GM21717 (cell line): ENCODE measurements around the gene SLC52A1.
"Not testable (repeated sequence)": the region's sequence is repeated elsewhere in the genome, so short reads cannot be mapped to it uniquely, and the experiment has no call there.

Experiments used
- ATAC-seq: cut with Tn5 transposase; IDR thresholded peaks from one replicate; pipeline ENCODE4 v1.9.1; 2021; ENCODE audit warnings: mild to moderate bottlenecking, moderate library complexity; ENCODE audit not compliant: unreplicated experiment

SLC52A1 gene

DNA sequence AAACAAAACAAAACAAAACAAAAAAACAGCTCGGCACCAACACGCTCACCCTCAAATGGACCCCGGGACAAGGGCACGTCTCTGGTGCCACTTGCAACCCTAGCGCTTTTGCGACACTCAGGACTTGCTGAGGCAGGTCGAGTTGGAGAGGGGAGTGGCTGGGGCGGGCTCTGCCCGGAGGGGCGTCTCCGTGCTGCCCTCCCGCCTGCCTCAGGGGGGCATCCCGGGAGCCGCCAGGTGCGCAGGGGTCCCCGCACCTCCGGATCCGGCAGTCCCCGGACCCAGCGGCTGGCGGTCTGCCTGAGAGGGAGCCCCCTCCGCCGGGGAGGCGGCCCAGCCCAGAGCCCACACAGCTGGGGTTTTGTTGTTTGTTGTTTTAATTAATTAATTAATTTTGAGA is at the start of gene SLC52A1:
Gene SLC52A1, minus strand, starts transcription at position 112 of the 400 bp plus-strand sequence. CDS start 820 bp downstream, outside the sequence.
- ATAC-seq: no peak

DNA sequence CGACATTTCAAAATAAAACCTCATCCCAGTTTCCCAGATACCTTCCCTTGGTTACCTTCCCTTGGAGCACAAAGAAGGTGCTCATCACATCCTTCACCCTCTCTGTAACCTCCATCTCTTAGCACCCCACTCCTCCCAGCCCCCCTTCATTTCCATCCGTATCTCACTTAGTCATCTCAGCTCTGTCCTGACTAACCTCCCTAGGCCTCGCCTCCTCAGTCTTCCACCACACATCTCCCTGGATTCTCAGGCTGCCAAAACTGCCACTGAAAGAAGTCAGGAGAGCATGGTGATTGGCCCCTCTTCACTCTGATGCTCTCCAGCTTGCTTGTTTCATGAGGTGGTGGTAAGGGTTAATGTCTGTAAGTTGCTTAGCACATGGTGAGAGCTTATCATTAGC is 45.4 kb upstream of the SLC52A1 start:
- no peak for ATAC-seq

DNA sequence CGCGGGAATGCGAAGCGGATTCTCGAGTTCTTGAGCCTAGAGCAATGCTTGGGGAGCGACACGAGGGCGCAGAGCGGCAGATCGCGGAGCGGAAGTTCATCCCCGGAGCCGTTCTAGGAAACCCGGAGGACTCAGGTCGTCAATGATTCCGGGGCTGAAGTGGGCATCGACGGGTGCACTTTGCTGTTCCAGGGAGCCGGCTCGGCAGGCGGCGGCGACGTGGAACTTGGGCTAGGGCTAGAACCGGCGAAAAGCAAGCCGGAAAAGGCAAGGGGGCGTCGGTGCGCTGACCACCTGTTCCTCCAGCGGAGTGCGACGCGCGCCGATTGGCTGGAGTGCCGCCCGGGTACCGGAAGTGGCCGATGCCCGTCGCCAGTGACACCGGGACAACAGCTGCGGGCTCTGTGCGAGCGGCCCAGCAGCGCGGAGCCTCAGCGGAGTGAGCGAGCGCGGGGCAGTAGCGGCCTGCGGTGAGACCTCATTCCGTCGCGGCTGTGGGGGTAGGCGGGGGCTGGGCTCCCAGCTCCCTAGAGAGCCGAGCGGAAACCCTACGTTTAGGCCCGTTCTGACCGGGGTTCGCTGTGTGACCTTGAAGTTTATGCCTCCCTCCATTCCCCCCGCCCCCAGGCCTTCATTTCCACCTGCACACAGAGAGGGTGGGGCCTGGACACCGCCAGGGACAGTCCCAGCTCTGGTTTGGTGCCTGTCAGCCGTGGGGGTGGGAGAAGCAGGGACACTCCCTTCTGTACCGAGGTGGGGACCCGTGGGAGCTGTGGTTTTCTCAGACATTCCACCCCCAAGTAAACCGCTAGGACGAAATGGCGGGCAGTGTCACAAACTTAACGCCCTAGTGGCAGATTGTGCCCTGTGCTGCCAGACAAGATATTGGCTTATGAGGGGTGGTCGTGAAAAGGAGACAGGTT is 43.1 kb upstream of the SLC52A1 start, which contains the start of gene ZFP3:
Gene ZFP3, plus strand, starts transcription at position 362 of the 923 bp plus-strand sequence. CDS start 13,038 bp downstream, outside the sequence.
- peak; percentile 79 for ATAC-seq

DNA sequence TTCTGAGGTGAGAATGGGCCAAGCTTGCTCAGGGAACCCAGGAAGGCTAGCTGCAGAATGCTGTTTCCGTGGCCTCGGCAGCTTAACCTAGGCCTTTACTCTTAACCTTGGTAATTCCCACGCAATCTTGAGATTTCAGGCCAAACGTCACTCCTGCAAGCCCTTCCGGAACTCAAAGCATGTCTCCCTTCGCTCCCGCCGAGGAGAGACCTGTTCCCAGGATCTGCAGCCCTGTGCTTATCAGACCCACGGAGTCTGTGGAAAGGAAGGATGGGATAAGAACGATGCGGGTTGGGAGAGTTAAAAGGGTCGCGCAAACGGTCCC is 42.5 kb upstream of the SLC52A1 start:
- no peak for ATAC-seq

DNA sequence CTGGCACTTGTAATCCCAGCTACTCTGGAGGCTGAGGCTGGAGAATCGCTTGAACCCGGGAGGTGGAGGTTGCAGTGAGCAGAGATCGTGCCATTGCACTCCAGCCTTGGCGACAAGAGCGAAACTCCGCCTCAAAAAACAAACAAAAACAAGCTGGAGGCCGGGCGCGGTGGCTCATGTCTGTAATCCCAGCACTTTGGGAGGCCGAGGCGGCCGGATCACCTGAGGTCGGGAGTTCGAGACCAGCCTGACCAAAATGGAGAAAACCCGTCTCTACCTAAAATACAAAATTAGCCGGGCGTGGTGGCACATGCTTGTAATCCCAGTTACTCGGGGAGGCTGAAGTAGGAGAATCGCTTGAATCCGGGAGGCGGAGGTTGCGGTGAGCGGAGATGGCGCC is 42.0 kb upstream of the SLC52A1 start:
- ATAC-seq: not testable (repeated sequence)

DNA sequence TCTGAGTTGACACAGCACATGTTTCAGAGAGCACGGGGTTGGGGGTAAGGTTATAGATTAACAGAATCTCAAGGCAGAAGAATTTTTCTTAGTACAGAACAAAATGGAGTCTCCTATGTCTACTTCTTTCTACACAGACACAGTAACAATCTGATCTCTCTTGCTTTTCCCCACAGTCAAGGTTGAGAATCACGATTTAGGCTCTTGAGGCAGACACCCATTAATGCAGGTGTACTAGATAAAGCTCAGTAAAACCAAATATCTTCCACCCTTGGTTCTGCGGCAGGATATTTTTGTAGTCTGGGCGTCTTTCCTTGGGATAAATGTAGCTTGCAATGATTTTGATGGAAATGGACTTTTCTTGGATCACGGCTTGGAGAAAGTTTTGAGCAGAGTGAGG is 40.2 kb upstream of the SLC52A1 start:
- ATAC-seq: not testable (repeated sequence)

DNA sequence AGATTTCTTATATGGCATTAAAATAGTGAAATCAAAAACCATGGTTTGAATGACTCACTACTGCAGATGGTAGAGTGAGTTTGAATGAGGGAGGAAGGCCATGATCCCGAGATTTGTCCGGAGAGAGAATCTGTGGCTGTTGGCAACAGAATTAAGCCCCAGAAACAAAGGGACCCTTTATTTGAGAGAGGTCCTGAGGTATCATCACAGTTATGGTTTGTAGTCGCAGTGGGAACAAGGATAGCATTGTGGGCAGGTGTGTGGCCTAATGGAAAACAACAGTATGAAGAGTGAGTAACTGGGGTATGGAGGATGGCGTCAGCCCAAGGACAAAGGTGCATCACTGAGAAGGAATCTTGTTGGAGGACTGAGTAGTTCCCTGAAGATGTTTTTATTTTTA is 34.5 kb upstream of the SLC52A1 start:
- no peak for ATAC-seq

DNA sequence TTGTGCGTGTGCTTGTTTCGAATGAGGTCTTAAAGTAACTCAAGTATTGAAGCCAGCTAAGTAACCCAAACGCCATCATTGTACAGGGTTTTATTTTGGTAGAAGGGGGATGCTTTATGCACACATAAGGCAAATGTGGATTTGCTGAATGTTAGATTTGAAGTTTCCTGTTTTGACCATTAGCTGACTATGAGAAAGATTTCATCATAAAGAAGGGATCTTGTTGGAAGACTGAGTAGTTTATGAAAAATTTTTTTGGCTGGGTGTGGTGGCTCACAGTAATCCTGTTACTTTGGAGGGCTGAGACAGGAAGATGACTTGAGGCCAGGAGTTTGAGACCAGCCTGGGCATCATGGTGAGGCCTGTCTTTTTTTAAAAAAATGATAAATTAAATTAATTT is 33.0 kb upstream of the SLC52A1 start:
- no peak for ATAC-seq

DNA sequence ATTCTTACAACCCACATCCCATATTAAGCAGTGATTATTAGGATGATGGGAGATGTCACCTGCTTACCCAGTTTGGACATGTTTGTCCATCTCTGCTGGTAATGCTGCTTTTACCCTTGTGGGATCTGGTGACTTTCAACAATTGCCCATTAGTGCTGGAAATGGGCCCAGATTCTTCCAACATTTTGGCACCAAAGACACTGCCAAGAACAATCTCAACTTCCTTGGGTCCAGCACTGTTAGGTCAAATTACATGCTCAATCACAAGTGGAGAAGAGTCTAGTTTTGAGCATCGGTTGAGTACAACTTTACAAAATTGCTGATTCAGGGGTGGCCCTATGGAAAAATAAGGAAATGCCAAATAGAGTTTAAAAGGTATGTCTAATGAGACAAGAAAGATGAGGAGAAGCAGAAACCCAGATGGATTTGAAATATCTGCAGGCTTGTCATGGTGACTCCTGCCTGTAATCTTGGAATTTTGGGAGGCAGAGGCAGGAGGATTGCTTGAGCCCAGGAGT is 30.1 kb upstream of the SLC52A1 start:
- ATAC-seq: no peak

DNA sequence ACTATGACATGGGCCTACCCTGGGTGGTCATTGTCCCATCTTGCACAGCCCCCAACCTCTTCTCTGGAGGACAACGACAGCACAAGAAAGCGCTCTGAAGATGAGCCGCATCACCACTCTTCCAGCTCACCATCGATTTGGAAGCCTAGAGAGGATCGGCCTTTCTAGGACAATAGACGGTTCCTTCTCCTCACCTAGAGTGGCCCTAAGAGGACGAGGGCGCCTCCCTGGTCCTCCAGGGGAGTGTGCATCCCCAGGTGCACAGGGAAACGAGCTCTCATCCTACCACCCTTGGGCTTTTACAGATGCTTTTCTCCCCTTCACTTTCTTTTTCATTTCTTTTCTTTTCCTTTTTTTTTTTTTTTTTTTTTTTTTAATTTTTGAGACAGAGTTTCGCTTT is 20.3 kb upstream of the SLC52A1 start:
- ATAC-seq: no peak

DNA sequence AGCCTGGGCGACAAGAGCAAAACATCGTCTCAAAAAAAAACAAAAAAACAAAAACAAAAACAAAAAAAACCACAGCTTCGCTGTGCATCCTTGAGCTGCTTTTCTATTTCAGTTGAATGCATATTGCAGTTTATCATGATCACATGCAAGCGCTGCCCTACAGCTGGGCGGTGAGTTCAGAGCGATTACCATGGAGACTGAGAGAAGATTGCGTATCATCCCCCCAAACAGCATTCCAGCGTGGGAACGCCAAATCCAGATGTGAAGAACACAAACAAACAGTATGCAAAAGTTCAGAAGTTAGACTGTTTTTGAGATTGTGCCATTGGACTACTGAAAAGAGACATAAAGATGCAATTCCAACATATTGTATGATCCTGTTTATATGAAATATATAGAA is 15.1 kb upstream of the SLC52A1 start:
- no peak for ATAC-seq

DNA sequence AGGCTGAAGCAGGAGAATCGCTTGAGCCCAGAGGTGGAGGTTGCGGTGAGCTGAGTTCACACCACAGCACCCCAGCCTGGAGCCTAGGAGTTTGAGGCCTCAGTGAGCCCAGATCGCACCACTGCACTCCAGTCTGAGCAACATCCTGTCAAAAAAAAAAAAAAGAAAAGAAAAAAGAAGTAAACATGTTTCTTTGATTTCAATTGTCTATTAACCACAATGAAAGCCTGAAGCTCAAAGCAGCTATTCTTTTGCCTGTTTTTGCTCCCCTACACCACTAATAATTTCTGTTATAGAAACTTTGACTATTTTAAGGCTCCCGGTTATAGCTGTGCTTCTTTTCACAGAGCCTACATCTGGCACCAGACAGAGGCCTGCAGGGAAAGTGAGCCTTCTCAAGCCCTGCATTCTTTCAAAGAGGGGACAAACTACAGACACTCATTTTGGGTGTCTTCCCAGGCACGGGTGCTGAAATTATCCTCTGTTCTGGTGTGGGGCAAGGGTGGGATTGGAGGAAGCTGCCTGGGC is 14.2 kb upstream of the SLC52A1 start:
- no peak for ATAC-seq

DNA sequence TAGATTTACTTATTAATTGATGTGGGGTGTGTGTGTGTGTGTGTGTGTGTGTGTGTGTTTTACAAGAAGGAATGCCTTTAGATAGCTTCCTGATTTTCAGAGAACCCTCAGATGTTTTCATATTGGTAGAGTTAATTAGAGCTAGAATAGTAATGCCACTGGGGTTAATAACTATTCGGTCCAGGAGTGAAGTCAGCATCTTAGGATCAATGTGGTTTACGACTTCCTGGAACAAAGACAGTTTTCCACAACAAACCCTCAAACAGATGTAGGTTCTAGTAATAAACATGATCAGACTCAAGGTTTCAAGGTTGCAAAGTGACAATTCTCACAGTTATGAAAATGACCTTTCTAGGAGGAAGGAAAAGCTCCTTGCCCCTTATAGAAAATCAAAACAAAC is 12.2 kb upstream of the SLC52A1 start:
- ATAC-seq: no peak

DNA sequence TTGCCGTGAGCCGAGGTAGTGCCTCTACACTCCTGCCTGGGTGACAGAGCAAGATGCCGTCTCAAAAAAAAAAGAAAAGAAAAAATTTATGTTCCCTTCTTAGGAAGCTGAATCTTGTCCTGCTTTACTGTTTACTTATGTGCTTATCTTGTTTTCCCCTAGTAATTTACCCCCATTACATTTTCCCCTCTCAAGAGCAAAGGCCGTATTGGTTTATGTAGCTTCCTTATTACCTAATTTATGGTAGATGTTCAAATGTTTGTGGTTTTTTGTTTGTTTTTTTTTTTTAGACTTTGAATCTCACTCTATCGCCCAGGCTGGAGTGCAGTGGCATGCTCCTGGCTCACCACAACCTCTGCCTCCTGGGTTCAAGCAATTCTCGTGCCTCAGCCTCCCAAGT is 10.3 kb upstream of the SLC52A1 start:
- ATAC-seq: no peak

DNA sequence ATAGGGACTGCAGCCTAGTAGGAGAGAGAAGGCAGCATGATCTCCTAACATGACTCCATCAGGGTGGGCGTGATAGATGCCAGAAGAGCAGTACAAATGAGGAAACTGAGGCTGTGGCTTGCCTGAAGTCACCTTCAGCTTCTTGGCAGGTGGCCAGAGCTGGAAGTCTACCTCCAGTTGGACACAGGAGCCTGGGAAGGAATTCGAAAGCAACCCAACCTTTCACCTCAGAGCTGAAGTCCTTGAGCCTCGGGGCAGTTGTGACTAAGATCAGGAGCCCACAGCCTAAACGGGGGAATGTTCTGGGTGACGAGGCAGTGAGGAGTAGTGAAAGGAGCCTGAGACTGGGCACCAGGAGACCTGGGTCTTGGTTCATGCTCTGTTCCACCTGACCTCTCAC is 9.4 kb upstream of the SLC52A1 start:
- no peak for ATAC-seq

DNA sequence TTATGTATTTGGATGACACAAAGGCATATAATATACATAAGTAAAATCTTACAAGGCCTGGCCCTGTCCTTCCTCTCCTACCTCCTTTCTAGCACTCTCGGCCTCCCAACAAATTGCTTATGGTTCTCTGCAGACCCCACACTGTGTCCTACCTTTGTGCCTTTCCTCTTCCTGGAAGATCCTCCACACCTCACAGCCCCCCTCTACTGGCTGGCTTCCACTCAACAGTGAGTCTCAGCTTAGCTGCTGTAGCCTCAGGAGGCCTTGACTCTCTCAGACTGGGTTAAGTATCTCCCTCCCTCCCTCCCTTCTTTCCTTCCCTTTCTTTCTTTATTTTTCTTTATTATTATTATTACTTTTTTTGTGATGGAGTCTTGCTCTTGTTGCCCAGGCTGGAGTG is 8.3 kb upstream of the SLC52A1 start:
- no peak for ATAC-seq

DNA sequence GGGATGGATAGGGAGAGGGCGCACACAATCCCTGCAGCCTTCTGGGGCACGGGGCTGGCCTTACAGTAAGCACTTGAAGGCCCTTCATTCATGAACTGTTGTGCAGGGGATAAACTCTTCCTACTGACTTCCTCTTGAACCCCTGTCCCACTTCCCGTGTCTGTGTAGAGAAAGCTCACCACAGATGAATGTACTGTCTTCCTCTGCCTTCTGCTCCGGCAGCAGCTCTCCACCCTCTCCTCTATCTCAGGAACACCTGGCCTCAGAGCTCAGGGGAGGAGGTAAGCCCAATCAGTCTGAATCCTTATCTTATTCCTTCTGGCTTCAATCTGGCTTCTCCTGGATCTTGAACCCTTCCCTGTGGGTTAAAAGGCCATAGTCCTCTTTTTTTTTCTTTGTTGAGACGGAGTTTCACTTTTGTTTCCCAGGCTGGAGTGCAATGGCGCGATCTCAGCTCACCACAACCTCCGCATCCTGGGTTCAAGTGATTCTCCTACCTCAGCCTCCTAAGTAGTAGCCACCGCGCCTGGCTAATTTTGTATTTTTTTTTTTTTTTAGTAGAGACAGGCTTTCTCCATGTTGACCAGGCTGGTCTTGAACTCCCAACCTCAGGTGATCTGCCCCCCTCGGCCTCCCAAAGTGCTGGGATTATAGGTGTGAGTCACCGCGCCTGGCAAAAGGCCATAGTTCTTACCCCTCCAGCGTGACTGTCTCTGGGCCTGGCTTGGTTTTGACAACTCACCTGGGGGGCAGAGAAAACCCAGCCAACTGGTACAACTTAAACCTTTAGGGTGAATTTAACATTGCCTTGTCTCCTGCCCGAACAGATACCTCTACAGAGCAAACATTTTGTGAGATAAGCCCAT is 7.2 kb upstream of the SLC52A1 start:
- no peak for ATAC-seq

DNA sequence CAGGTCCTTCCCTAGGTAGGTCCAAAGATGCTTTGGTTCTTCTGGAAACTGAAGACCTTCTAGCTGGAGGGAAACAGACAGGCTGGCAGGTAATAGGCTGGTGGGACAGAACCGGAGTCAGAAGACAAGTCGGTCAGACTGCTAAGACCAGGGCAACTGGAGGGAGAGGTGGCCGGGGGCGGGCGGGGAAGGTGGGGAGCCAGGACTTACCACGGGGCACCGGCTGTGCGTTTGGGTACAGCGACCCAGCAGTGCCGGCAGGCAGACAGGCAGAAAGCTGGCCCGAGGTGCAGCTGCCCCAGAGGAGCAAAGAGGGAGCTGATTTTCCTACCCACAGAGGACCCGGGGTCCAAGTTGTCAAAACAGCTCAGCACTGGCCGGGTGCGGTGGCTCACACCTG is 575 bp downstream of the SLC52A1 start:
- no peak for ATAC-seq

DNA sequence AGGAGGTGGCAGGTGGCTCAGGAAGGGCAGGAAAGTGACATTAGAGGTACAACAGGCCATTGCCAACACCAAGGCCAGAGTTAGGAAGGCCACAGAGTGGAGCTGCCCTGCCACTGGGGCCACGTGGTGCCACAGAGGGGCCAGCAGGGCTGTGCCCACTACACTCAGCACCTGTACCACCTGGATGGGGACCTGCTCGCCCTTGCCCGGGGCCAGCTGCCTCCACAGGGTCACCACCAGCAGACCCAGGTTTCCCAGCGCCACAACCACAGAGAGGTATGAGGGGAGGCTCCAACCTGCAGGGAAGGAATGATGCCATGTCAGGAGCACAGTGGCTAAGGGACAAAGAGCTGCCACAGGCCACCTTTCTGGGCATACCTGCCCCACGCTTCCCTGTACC is 1.2 kb downstream of the SLC52A1 start:
- no peak for ATAC-seq

DNA sequence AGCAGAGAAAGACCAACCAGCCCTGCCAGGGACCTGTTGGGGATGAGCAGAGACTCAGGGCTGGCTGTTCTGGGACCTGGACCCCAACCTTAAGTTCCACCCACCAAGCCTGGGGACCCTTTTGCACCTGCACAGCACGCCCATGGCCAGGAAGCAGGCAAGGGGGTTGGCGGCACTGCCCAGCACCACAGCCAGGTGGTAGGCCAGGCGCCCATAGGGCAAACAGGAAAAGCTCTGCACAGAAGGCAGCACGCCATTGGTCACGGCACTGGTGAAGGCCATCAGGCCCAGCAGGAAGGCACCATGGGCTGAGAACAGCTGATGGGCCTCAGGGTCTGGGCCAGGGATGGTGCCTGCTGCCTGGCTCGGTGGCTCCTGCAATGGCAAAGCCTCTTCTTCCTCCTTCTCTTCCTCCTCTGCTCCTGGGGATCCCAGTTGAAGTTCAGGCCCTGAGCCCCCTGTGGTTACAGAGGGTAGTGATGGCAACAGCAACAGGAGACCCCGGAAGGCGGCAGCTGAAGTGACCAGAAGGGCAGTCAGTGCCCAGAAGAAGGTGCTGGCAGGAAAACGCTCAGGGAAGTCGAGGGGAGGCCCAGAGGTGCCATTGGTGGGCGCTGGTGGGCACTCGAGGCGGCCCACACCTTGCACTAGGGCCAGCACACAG is 1.7 kb downstream of the SLC52A1 start:
- ATAC-seq: no peak

DNA sequence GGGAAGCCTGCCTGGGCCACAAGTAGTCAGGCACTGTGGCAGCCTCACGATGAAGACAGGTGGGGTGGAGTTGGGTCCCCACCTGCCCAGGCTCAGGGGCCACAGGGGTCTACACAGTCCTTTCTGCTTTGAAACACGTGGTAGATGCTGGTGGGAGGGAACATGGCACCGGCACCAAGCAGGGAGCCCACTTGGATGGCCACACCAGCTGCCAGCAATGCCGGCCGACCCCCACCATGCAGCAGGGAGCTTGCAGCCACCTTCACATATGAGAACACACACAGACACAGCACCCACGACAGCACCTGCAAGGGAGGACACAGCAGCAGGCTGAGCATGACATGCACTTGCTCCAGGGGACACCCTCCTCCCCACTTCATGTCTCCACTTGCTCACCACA is 2.4 kb downstream of the SLC52A1 start:
- no peak for ATAC-seq
